Fibroblast of skin of back (primary cell): ENCODE data around the gene HBS1L.

Experiments
- DNase-seq: peaks from one replicate; pipeline ENCODE4 v3.0.0-alpha.2; 2013

HBS1L gene

DNA sequence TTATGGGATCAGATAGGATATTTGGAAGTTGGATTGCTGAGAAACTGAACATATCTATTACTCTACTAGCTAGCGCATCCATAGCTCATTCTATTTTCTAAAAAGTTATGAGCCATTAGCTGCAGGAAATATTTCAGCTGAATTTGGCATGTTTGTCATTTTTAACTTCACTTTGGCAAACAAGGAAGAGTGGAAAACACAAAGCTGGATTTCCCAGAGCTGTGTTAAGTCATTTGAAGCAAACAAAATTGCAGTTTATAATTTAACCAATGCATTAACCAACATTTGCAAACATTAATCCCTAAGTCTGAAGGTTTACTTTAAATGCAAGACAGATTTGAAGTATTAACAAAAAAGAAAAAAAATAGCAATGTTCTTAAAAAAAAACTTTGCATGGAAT lies 105.9 kb downstream of the HBS1L start:
- no peak for DNase-seq

DNA sequence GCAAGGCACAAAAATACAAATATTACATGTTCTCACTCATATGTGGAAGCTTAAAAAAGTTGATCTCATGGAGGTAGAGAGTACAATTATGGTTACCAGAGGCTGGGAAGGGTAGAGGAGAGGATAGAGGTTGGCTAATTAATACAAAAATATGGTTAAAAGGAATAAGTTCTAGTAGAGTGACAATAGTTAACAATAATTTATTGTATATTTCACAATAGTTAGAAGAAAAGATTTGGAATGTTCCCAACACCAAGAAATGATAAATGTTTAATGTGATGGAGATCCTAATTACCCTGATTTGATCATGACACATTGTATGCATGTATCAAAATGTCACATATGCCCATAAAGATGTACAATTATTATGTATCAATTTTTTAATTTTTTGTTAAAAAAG lies 106.5 kb downstream of the HBS1L start:
- DNase-seq: no peak

DNA sequence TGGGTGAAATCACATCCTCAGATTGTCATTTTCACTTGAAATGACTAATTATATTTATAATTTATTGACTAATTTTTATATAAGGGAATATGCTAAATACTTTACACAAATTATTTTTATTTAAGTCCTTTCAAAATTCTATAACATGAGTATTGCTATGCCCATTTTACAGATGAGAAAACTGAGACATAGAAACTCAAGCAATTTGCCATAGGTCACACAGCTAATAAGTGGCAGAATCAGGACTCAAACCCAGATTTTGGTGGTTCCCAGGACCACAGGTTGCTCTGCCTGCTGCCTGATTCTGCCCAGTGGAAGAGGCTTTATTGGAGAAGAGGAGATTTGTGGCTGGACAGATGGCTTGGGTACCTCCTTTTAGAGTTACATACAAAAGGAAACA lies 109.6 kb downstream of the HBS1L start:
- DNase-seq: no peak

- DNase-seq: no peak
These were observed 111.0 kb downstream of the HBS1L start for GRCh38 chr6:134943522-134944111.

- DNase-seq: peak; percentile 9
These were observed 115.7 kb downstream of the HBS1L start for GRCh38 chr6:134938896-134939295.

DNA sequence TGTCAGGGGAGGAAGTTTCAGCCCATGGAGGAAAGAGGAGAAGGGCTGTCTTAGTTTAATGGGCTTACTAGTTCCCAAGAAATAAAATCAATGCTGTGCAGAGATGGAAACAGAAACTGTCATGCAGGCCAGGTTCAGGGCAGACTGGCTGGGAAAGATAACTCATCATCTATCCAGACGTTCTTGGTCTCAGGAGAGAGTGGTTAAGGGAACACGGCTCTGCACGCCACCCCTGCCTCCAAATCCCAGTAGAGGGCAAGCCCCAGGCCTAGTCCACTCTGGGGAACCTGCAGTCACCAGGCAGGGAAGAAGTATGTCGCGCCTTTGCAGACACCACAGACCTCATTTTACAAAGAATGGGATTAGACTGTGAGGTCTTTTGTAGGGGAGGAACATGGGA lies 117.2 kb downstream of the HBS1L start:
- peak; percentile 43 for DNase-seq

- peak; percentile 80 for DNase-seq
These were observed 117.7 kb downstream of the HBS1L start for GRCh38 chr6:134936931-134937330.

DNA sequence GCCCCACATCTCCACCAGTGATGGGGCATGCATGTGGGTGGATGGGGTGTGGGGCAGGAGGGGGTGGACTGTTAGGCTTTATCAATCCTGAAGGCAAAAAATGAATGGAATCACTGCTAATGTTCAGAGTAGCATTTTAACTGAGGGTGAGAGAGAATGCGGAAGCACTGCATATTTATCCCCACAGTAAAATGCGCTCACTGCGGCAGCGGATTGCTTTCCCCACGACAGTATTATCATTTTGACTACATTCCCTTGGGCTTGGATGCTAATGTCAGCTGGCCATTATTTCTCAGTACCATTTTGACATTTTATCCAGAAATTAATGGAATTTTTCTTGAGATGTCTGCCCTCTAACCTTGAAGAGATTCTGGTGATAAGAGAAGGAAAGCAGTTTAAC lies 118.1 kb downstream of the HBS1L start:
- DNase-seq: no peak

- no peak for DNase-seq
These were observed 119.7 kb downstream of the HBS1L start for GRCh38 chr6:134934793-134935485.

GRCh38 chr6:134932535-134933470 lies 121.8 kb downstream of the HBS1L start:
- no peak for DNase-seq

DNA sequence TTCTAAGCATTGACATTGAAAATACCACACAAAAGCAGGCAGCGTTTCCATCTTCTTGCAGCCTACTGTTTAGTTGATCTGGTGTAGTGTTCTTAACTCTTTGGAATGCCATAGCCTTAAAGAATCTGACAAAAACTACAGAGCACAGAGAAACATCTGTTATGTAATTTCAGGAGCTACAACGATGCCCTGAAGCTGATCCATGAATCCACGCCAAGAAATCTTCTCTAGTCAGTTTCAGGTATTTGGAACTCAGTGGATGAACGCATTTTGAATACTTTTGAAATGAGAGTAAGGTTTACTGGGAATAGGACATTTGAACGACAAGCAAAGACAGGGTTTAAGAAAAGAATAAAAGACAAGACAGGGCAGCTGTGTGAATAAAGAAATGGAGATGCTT lies 122.5 kb downstream of the HBS1L start:
- DNase-seq: no peak

- DNase-seq: no peak
These were observed 124.2 kb downstream of the HBS1L start for GRCh38 chr6:134930463-134930862.

DNA sequence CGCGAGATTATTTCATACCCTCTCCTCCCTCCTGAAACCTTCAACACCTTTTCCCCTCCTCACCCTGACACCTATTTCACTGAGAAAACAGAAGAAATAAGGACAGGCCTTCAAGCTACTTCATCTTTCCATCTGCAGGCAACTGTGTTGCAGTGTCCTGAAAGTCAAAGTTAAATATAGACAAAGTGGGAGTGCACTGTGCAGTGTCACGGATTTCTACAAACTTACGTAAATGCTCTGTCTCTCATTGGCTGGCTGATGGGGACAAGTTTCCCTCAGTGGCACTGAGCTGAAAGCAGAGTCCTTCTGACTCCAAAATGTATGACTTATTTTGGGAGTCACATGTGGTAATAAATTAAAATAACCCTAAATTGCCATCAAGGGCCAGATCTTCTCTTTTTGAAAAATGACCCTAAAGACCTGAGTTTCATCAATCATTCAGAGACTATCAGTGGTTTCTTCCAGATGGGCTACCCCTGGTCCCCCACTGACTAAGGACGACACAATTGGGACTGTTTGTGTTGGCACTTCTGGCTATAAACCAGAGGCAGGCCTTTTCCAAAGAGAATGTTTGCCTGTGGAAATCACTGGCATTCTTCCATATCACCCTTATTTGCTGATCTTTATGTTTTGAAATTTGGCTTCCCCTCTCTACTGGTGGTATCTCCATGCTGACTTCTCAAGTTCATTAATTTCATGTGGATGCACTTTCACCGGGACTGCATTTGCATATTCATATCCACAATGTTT lies 126.3 kb downstream of the HBS1L start:
- DNase-seq: no peak

- DNase-seq: peak; percentile 27
These were observed 128.8 kb downstream of the HBS1L start for GRCh38 chr6:134925800-134926199.

GRCh38 chr6:134921721-134922261 lies 132.8 kb downstream of the HBS1L start:
- DNase-seq: no peak

- DNase-seq: no peak
These were observed 133.3 kb downstream of the HBS1L start for GRCh38 chr6:134921276-134921675.

GRCh38 chr6:134920422-134920821 lies 134.2 kb downstream of the HBS1L start:
- peak; percentile 25 for DNase-seq

DNA sequence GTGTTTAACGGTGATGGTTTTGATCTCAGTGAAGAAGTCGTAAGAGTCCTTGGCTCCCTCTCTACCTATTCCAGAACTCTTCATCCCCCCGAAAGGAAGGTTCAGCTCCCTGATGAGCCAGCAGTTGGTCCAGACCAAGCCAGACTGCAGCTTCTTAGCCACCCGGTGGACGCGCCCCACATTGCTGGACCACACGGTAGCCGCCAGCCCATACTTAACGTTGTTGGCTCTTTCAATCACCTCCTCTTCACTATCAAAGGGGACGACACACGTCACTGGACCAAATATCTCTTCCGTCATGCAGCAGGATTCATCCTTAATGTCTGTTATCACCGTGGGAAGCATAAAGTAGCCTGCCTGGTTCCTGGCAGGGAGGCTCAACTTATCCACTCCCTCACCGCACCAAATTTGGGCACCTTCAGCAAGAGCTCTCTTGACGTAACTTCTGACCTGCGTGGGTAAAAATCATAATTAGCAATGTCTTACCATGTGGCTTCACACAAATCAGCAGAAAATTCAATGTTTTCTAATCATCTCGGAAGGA lies 136.1 kb downstream of the HBS1L start:
- no peak for DNase-seq

DNA sequence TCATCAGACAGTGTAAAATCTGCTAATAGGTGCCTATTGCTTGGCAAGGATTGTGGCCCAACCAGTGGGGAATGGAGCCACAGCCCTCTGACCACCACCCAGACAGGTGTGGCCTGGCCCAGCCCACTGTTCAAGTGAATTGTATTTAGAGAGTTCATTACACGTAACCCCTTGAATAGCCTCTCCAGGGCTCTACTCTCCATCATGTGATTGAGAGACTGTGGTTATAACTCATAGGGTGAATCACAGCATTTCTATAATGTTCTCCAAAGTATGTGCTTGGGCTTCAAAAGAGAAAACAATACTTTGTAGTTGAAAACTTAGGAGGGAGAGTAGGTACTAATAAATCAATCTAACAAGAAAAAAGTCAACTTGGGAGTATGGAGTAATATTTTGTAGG lies 143.1 kb downstream of the HBS1L start:
- DNase-seq: peak; percentile 82

DNA sequence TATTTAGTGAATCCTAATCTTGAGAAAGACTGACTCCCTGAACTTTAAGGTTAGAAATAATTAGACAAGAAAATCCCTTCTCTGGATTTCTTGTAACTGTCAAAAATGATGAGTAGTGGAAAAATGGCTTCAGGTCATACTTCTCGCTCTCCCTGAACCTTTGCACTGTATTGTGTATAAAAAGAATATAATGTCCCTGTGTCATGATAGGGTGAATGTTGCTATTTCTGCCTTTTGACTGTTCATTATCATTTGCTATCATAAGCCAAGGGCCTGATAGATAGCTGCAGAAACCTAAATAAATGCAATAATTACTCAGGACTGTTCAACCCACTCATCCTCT lies 144.1 kb downstream of the HBS1L start:
- no peak for DNase-seq
